HG02798 (cell line): ENCODE measurements around the gene APBA1.

Source experiments
- ATAC-seq: cut with Tn5 transposase; IDR thresholded peaks from one replicate; pipeline ENCODE4 v1.9.1; 2021; ENCODE audit warnings: mild to moderate bottlenecking; ENCODE audit not compliant: unreplicated experiment, poor library complexity

Gene APBA1

GRCh38 chr9:69582018-69582417, 90.2 kb downstream of the APBA1 start:
- ATAC-seq: no peak

- no peak for ATAC-seq
Observed at GRCh38 chr9:69580582-69581214, 91.5 kb downstream of the APBA1 start.

- no peak for ATAC-seq
Observed at GRCh38 chr9:69579760-69580581, 92.2 kb downstream of the APBA1 start.

GRCh38 chr9:69579032-69579758, 93.0 kb downstream of the APBA1 start:
- ATAC-seq: no peak

- no peak for ATAC-seq
Observed at GRCh38 chr9:69578026-69578425, 94.1 kb downstream of the APBA1 start.

- no peak for ATAC-seq
Observed at GRCh38 chr9:69577123-69577522, 95.0 kb downstream of the APBA1 start.

GRCh38 chr9:69574057-69574456, 98.1 kb downstream of the APBA1 start:
- no peak for ATAC-seq

GRCh38 chr9:69573651-69574050, 98.5 kb downstream of the APBA1 start:
- ATAC-seq: no peak

- ATAC-seq: no peak
Observed at GRCh38 chr9:69572611-69573010, 99.6 kb downstream of the APBA1 start.

- ATAC-seq: no peak
Observed at GRCh38 chr9:69571032-69571431, 101.1 kb downstream of the APBA1 start.

GRCh38 chr9:69569738-69570451, 102.3 kb downstream of the APBA1 start:
- no peak for ATAC-seq

GRCh38 chr9:69564557-69564956, 107.6 kb downstream of the APBA1 start:
- ATAC-seq: no peak

GRCh38 chr9:69559126-69559525, 113.0 kb downstream of the APBA1 start:
- no peak for ATAC-seq

GRCh38 chr9:69556707-69557106, 115.5 kb downstream of the APBA1 start:
- no peak for ATAC-seq

- ATAC-seq: no peak
Observed at GRCh38 chr9:69555802-69556201, 116.4 kb downstream of the APBA1 start.

GRCh38 chr9:69554945-69555344, 117.2 kb downstream of the APBA1 start:
- no peak for ATAC-seq

GRCh38 chr9:69549310-69550202, 122.6 kb downstream of the APBA1 start:
- ATAC-seq: peak; percentile 74

- ATAC-seq: no peak
Observed at GRCh38 chr9:69548681-69549080, 123.5 kb downstream of the APBA1 start.

GRCh38 chr9:69546265-69546664, 125.9 kb downstream of the APBA1 start:
- ATAC-seq: no peak
